8988T (cell line): ENCODE measurements around the gene CDYL.

Source experiments
- DNase-seq: peaks from one replicate; pipeline ENCODE4 v3.0.0; 2011

The CDYL gene

GRCh38 chr6:4910037-4910760 lies 134.0 kb downstream of the CDYL start:
- DNase-seq, result no peak

GRCh38 chr6:4912559-4912958 lies 136.4 kb downstream of the CDYL start:
- no peak for DNase-seq

GRCh38 chr6:4913705-4914419 lies 137.7 kb downstream of the CDYL start:
- no peak for DNase-seq

GRCh38 chr6:4914420-4915159 lies 138.4 kb downstream of the CDYL start:
- DNase-seq, result no peak

- DNase-seq, result no peak
Measured at GRCh38 chr6:4916954-4917561, 140.9 kb downstream of the CDYL start.

- peak; percentile 29 for DNase-seq
Measured at GRCh38 chr6:4920914-4921410, 144.8 kb downstream of the CDYL start.

GRCh38 chr6:4922488-4923037 lies 146.4 kb downstream of the CDYL start:
- DNase-seq, result no peak

GRCh38 chr6:4923081-4923480 lies 146.9 kb downstream of the CDYL start:
- DNase-seq, result no peak

GRCh38 chr6:4924661-4925271 lies 148.6 kb downstream of the CDYL start:
- DNase-seq, result no peak

GRCh38 chr6:4925580-4925979 lies 149.4 kb downstream of the CDYL start:
- DNase-seq, result no peak

- no peak for DNase-seq
Measured at GRCh38 chr6:4928426-4928825, 152.2 kb downstream of the CDYL start.

GRCh38 chr6:4929097-4929718 lies 153.0 kb downstream of the CDYL start:
- no peak for DNase-seq

GRCh38 chr6:4930025-4930691 lies 154.0 kb downstream of the CDYL start:
- no peak for DNase-seq

- DNase-seq, result no peak
Measured at GRCh38 chr6:4931530-4932227, 155.5 kb downstream of the CDYL start.

- DNase-seq, result no peak
Measured at GRCh38 chr6:4932228-4932903, 156.2 kb downstream of the CDYL start.

GRCh38 chr6:4935486-4935885 lies 159.3 kb downstream of the CDYL start:
- no peak for DNase-seq

- DNase-seq, result no peak
Measured at GRCh38 chr6:4935975-4936680, 159.9 kb downstream of the CDYL start.

GRCh38 chr6:4936681-4937041 lies 160.5 kb downstream of the CDYL start:
- DNase-seq, result no peak

GRCh38 chr6:4937414-4937813 lies 161.2 kb downstream of the CDYL start:
- no peak for DNase-seq

- DNase-seq, result no peak
Measured at GRCh38 chr6:4939241-4939640, 163.0 kb downstream of the CDYL start.
